HG03095 (cell line): Measurements from ENCODE around the gene SRSF2.
"Not testable (repeated sequence)": the region's sequence is repeated elsewhere in the genome, so short reads cannot be mapped to it uniquely, and the experiment has no call there.

ENCODE experiments used
- ATAC-seq: cut with Tn5 transposase; IDR thresholded peaks from one replicate; pipeline ENCODE4 v1.9.1; 2021; ENCODE audit warnings: moderate library complexity; ENCODE audit not compliant: unreplicated experiment

The SRSF2 gene

GRCh38 chr17:76737082-76737675 lies at the start of gene SRSF2:
TSS of gene SRSF2 (minus strand) at chr17:76737331. CDS start at chr17:76737160, 171 bp downstream.
- ATAC-seq: peak; percentile 66

GRCh38 chr17:76784926-76785325 lies 47.8 kb upstream of the SRSF2 start:
- no peak for ATAC-seq

- no peak for ATAC-seq
Measured at GRCh38 chr17:76783146-76783545, 46.0 kb upstream of the SRSF2 start.

- ATAC-seq: no peak
Measured at GRCh38 chr17:76781056-76781982, 44.2 kb upstream of the SRSF2 start.

- ATAC-seq: no peak
Measured at GRCh38 chr17:76775021-76775600, 38.0 kb upstream of the SRSF2 start.

- no peak for ATAC-seq
Measured at GRCh38 chr17:76772842-76773525, 35.9 kb upstream of the SRSF2 start.

GRCh38 chr17:76758570-76758969 lies 21.4 kb upstream of the SRSF2 start:
- no peak for ATAC-seq

GRCh38 chr17:76757256-76757655 lies 20.1 kb upstream of the SRSF2 start:
- ATAC-seq: no peak

- ATAC-seq: no peak
Measured at GRCh38 chr17:76755285-76755684, 18.2 kb upstream of the SRSF2 start.

GRCh38 chr17:76753061-76753961 lies 16.2 kb upstream of the SRSF2 start:
- no peak for ATAC-seq

- ATAC-seq: no peak
Measured at GRCh38 chr17:76752006-76752405, 14.9 kb upstream of the SRSF2 start.

- no peak for ATAC-seq
Measured at GRCh38 chr17:76751416-76751993, 14.4 kb upstream of the SRSF2 start.

GRCh38 chr17:76748657-76749056 lies 11.5 kb upstream of the SRSF2 start:
- no peak for ATAC-seq

- ATAC-seq: no peak
Measured at GRCh38 chr17:76747716-76748363, 10.7 kb upstream of the SRSF2 start.

GRCh38 chr17:76745785-76746184 lies 8.7 kb upstream of the SRSF2 start:
- ATAC-seq: not testable (repeated sequence)

GRCh38 chr17:76744747-76745146 lies 7.6 kb upstream of the SRSF2 start:
- no peak for ATAC-seq

- ATAC-seq: no peak
Measured at GRCh38 chr17:76742958-76743357, 5.8 kb upstream of the SRSF2 start.

GRCh38 chr17:76740329-76741118 lies 3.4 kb upstream of the SRSF2 start:
- ATAC-seq: no peak
